Limb (tissue), 2 donors: ENCODE data around the gene APLNR.

Experiments used
- DNase-seq, 2 donors: peaks; one replicate each; pipeline ENCODE4 v3.0.0-alpha.2; 2016; ENCODE audit errors: extremely low spot score in 2 of 2

APLNR gene

DNA sequence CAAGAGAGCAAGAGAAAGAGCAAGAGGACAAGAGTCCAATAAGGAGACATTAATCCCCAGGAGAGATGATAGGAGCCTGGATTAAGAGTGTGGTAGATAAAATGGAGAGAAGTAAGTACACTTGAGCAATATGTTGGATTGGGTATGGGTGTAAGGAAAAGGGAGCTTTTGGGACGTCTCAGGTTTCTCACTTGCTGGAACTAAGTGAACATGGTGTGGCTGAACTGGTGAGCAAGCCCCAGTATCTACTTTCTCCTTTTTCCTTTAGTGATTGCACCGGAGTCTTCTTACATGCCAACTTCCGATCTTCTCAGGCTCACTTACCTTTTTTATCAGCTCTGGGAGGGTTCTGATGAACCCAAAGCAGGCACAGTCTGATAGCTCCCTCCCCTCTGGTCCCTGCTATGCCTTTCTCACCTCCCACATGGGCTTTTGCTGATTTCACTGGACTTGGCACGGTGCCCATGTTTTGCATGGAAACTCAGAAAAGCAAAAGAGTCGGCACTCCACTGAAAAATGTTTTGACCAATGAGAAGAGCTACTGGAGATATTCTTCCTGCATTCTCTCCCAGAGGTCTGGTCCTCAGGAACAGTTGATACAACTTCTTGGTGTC is 14.5 kb upstream of the APLNR start:
- no peak for DNase-seq

DNA sequence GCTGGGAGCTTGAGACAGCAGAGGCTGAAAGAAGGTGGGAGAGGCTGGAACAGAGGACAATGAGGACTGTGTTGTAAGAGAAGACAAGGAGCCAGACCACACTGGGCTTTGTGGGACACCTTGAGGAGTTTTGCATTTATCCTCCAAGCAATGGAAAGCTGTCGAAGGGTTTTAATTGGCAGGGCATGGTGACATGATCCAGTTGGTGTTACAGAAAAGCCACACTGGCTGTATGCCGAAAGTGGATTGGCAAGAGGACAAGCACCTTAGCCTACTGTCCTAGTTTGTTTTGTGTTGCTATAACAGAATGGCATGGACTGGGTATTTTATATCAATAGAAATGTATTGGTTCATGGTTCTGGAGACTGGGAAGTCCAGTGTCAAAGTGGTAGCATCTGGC is 14.0 kb upstream of the APLNR start:
- DNase-seq, result no peak

DNA sequence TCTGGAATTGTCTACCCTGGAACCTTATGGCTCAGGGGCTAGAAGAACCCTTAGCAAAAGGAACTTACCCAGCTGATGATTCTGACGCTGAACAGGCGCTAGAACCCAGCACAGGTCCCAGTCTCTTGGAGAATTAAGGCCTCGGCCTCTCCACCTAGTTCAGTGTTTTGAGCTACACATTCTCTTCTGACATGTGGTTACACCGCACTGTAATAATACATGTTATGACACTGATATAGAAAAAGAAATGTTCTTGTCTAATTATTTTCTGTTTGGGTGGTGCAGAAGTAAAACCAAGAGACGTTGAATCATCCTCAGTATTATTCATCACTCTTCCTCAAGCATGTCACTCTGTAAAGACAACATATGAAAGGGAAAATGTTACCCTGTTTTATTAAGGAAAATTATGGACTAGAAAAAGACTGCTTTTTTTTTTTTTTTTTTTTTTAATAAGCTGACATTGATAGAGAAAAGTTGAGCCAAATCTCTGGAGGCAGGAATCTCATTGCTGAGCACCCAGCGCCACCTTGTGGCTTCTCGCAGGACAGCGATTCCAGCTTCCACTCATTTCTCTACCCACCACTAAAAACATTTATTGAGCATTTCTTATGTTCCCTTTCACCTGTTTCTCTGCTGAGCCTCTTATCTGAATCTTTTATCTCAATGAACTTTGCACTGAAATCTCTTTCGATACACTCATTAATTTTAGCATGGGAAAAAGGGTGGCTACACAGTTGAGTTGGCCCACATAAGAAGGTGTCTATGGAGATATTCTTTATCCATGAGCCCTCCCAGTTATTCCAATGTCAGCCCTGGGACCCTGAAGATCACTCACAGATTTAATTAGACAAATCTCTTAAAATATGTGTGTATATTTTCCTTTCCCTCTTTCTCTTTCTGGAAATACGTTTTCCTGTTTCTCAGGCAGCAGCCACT is 12.6 kb upstream of the APLNR start:
- peak; percentile 58 to 80 for DNase-seq

DNA sequence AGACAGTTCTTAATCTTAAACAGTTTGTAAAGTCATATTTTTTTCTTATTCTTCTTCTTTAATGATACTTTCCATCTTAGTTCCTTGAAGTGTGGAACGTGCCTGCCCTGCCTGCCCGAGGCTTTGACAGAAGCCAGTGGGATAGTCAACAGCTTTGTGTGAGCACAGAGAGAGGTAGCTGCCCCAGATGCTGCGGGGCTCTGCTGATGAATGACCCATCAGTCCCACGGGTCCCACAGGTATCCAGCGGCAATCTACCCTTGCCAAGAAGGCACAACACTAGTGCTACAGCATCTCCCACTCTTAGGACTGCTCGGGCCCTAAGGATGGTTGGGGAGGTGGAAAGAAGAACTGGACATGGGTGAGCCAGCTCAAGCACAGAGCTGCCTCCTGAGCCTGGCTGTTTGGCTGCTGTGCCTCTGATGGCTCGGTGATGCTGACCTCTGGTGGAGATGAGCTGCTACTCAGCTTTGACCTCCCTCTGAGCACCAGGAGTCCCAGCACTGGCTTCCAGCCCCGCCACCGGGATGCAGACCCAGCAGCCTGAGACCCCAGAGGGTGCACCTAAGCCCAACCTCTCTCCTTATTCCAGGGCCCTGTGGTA is 11.8 kb upstream of the APLNR start:
- DNase-seq, result peak; percentile 72 to 79

DNA sequence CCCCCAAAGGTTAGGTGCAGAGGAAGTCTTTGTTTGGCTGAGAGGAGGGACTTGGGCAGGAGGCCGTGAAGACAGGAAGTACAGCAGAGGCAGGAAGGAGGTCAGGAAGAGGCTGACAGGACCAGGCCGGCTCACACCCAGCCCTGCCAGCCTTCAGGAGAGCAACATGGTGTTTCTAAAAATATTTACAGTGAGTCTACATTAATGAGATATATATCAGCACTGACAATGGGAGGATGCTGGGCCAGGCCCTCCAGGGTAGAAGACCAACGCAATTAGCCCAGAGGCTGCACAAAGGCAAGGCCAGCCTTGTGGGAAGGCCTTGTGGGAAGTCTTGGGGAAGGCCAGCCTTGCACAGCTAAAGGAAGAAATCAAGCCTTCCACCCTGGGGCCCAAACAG is 7.9 kb upstream of the APLNR start:
- DNase-seq, result no peak

DNA sequence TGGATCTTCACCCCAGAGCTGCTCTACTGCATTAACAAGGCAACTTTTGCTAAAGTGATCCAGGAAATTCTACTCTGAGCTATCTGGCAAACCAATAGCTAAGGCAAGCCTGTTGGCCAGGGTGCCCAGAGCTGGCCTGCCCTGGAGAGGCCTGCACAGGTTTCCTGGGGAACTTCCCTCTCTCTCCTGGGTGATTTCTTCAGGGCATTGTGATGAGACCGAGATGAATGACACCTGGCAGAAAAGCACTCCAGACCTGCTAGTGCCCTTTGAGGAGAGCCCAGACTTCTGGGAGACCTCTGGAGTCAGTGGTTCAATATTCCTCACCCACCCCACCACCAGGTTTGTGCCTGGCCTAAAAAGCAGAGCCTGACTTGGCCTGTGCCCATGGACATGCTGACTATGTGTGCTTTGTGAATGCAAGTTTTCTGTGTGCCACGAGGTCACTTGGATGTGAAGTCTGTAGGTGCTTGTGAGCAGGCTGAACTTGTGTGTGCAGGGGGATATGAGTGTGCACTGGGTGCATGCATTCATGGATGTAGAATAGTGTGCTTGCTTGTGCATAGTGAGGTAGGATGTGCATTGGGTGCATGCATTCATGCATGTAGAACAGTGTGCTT is 4.4 kb upstream of the APLNR start:
- no peak for DNase-seq

DNA sequence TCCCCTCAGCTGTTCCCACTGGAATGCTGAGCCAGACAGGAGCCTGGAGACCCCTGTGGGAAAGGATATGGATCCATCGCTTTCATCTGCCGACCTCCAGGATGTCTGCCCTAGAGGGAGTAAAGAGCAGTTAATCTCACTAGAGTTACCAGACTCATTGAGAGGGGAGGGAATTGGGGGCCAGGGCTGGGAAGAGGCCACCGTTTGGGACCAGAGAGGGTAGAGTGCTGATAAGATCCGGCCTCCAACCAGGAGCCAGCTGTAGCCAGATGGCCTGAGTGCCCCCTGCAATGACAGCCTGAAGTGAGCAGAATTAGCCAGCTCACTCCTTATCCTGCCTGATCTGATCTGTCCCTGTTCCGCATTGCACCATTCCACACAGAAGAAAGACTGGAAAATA is 3.7 kb upstream of the APLNR start:
- DNase-seq, result no peak

DNA sequence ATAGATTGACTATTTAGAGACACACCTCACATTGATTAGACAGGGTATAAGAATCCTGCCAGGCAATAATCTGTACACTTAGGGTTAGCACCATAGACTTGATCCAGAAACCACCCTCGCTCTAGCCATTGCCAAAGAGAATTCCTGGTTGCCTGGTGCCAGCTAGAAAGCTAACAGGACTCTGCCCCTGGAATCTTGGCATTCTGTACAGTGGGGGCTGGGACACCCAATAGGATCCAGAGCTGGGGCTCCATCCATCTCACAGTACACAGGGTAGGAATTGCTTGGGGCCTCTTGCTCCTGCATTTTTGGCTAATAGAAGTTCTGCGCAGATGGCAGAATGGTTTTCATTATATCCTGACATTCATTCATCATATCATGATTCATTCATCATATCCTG is 3.0 kb upstream of the APLNR start:
- no peak for DNase-seq

DNA sequence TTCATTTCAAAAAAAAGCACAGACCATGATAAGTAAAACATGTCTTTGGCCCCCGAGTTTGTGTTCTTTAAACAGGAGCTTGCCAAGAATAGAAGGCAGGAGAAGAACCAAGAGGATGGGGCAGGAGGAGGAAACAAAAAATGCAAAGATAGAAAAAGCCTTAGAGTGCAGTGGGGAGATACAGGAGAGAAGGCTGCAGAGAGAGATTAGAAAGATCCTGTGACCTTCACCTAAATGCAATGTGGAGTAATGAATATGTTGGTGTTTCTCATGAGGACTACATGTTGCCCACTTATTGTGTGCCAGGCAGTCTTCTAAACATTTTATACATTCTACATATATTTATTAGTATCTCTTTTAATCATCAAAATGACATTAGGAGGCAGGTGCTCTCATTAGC is 2.3 kb upstream of the APLNR start:
- no peak for DNase-seq

DNA sequence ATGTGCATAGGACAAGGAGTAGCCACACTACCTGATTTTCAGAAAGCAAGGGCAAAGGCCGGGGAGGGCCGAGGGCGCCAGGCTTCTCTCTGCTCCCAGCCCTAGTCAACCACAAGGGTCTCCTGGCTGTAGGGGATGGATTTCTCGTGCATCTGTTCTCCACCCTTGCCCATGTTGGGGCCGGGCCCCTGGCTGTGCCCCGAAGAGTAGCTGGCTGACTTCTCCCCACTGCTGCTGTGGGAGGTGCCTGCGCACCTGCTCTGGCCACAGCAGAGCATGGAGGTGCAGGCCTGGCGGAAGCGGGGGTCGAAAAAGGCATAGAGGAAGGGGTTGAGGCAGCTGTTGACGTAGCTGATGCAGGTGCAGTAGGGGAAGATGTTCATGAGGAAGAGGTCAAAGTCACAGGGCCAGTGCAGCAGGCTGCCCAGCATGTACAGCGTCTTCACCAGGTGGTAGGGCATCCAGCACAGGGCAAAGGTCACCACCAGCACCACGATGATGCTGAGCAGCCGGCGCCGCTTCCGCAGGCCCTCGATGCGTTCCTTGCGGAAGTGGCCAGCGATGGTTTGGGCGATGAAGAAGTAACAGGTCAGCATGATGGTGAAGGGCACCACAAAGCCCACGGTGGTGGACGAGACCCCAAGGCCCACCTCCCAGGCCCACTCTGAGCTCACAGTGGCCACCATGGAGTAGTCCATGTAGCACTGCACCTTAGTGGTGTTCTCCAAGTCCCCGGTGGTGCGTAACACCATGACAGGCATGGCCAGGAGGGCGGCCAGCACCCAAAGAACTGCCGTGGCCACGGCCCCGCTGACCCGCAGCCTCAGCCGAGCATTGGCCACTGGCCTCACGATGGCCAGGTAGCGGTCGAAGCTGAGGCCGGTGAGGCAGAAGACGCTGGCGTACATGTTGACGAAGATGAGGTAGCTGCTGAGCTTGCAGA is 1.0 kb downstream of the APLNR start:
- no peak for DNase-seq

DNA sequence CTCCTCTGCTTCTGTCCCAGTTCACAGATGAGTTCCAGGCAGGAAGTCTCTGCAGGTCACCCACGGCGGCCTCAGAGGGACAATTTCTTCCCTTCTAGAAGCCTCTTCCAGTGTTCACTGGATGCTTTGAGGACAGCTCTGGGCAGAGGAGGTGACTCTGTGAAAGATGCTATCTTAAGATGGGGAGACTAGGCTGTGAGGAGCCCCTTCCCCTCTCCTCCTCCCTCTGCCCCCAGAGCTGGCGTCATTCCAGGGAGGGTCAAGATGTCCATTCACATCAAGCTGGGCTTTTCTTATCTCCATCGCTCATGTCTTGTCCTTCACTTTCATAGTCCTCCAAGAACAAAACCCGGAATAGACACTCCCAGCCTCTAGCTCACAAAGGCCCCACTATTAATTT is 3.3 kb downstream of the APLNR start:
- no peak for DNase-seq

DNA sequence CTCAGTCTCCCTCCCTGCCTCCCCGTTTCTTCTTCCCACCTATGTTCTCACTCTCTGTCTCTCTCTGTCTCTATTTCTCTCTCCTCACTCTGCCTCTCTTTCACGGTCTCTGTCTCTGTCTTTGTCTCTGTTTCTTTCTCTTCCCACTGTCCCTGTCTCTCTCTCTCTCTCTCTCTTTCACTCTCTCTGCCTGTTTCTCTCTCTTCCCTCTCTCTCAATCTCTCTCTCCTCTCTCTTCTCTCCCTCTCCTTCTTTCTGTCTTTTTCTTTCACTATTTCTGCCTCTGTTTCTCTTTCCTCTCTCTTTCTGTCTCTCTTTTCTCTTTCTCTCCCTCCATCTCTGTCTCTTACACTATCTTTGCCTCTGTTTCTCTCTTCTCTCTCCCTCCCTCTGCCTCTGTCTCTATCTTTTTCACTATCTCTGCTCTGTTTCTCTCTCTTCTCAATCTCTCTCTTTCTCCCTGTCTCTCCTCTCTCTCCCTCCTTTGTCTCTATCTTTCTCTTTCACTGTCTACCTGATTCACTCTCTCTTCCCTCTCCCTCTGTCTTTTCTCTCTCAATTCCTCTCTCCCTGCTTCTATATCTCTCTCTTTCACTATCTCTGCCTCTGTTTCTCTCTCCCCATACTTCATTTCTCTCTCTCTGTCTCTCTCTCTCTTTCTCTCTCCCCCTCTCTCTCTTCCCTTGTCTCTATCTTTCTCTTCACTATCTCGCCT is 5.4 kb downstream of the APLNR start:
- DNase-seq, result no peak

DNA sequence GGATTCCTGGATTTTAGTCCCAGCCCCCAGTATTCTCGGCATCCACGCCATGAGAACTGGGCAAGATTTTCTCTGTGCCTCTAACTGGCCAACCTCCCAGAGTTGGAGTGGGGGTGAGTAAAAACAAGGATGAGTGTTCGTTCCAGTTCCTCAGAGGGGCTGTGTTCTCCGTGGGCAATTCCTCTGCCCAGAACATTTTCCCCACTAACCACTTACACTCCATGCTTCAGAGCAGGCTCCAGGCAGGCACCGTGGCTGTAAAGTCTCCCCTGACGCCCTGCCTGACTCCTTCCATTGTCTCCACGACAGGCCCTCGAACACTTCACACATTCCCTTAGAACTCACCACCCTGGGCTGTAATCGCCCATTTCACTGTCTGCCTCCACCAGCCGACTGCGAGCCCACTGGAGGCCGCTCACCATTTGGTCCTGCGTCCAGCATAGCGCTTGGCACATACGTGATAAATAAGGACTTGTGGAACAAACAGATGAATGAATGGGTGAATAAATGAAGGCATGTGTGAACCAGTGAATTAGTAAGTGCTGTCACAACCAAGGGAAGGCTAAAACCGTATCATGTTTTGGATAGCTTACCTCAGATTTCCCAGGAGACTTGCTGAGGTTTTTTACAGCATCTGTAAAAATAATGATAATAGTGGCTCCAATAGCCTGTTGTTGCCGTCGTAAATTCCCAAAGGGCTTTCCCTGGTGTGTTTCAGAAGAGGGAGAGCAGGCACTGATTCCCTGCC is 6.1 kb downstream of the APLNR start:
- DNase-seq, result no peak

DNA sequence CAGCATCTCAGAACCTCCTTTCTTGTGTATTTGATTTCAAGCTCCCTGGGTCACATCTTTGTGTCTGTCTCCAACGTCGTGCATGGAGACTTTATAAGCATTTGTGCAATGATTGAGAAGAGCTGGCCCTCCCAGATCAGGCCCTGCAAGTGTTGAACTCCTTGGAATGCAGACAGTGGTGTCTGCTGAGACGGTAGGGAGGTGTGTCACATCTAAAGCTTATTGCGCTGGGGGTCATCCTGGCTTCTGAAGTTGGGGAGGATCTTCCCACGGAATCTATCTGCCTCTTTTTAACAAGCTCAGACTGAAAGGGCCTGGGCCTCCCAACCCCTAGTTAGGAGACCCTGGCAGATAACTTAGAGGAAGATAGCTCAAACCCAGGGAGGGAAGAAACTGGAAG is 6.7 kb downstream of the APLNR start:
- DNase-seq, result no peak

DNA sequence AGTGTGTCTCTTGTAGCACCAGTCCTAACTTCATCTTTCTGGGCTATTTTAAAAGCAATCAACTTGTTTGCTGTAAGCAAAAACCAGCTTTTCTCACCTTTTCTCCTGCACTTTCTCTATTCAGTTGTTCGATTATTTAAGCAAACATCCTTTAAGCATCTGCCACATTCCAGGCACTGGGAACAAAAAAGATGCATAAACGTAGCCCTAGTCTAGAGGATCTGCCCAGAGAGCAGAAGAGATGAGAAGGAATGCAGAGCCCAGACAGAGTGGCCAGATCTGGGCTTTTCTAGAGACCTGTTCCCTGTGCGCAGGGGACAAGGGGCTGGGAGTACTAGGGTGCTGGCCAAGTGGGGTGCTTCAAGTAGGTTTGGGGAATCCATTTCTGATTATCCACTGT is 8.4 kb downstream of the APLNR start:
- no peak for DNase-seq

DNA sequence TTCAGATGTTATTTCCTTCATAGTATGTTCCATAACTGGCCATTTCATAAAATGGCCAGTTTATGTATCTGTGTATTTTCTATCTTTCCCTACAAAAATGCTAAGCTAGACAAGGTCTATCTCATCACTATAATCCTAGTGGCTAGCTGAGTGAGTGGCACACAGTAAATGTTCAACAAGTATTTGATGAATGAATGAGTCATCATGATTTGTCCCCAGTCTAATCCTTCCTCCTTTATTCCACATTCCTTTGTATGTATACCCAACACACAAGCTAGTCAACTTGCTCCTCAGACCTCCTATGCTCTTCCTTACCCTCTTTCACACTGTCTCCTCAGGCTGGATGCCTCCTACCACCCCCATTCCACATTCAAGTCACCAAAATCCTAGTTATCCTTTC is 12.5 kb downstream of the APLNR start:
- no peak for DNase-seq

DNA sequence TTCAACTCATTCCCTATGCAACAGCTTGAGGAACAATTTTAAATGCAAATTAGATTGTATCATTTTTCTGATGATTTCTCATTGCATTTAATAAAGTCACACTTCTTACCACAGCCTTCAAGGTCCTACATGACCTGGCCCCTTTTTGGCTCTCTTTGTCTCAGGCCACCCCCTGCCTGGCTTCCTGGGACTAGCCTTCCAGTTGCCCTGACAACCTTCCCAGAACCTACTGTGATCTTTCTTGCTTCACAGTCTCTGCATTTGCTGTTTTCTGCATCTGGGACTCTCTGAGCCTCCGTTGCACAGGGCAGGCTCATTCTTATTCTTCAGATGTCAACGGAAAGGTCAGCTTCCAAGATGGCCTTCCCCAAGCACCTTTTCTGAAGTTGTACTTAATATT is 12.9 kb downstream of the APLNR start:
- DNase-seq, result no peak

DNA sequence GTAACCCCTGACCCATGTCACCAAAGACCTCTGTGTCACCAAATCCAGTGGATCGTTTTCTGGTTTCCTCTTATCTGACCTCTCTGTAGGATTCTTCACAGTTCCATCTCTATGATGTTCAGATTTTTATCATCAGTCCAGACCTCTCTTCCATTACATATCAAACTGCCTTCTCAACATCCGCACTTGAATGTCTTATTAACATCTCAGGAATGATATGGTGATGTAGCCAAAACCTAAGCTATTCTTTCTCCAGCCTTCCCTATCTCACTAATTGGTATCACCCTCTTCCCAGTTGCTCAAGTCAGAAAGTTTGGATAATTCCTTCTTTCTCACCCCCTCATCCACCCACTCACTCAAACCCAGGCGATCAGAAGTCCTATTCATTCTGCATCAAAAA is 13.4 kb downstream of the APLNR start:
- no peak for DNase-seq

DNA sequence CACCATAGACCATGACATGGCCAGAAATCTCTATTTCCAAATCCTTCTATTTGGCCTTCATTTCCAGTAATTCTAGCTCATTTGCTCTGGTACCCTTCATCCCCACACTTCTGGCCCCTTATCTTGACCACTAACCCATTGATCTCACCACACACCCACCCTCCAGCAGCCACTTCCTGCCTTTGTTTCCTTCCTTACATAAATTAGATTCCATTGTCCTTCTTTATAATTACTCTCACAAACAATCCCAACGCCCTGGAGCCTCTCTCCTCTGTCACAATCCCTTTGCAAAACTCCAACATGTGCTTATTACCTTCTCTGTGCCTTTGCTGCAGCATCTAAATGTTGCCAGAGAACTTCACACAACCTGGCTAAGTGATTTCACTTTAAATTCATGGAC is 14.8 kb downstream of the APLNR start:
- no peak for DNase-seq
